ENCODE data around the gene AIG1. TPM values are rescaled to one million over a fixed set of nuclear protein-coding genes. Genes with fewer than 3 reads are reported as not detected.

The AIG1 gene
- total RNA-seq, 1 donor from 2014 or later = 7.2 TPM

DNA sequence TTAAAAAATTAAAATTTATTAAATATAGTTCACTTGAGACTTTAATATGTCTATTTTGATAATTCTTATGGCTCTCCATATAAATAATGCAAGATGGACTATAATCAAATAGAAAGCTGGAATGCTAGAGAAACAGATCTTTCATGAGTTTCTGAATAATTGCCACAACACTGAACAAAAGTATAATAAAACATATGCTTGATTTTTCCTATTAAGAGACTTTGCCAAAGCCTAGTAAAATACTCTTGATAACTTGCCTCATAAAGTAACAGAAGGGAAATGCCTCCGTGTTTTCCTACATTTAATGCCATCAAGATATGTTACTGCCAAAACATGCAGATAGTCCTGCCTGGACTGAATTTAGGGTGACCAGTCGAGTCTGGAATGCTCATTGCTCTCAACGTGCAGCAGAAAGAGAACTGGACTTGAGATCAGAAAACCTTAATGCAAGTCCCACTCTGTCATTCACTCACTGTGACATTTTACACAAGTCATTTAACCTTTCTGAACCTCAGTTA lies 153.2 kb downstream of the AIG1 start:
- ChIA-PET POLR2A (no interaction called here), CTCF (no interaction called here)
- intact Hi-C loops (cut with micrococcal nuclease) = no loop called here
- ATAC-seq (ENCODE audit: low read depth) = no peak
- no peak for DNase-seq
- Mint-ChIP-seq H3K9me3 (peaks cover 2% of the 10 kb centered on the region), H3K36me3 (ENCODE audit: low read depth) (no peaks in the 10 kb centered on the region), H3K27ac (no peak overlapping the region), H3K4me1 (no peaks in the 10 kb centered on the region), H3K4me3 (no peak overlapping the region), H3K27me3 (no peaks in the 10 kb centered on the region)
- TF ChIP-seq, protein P1, sequence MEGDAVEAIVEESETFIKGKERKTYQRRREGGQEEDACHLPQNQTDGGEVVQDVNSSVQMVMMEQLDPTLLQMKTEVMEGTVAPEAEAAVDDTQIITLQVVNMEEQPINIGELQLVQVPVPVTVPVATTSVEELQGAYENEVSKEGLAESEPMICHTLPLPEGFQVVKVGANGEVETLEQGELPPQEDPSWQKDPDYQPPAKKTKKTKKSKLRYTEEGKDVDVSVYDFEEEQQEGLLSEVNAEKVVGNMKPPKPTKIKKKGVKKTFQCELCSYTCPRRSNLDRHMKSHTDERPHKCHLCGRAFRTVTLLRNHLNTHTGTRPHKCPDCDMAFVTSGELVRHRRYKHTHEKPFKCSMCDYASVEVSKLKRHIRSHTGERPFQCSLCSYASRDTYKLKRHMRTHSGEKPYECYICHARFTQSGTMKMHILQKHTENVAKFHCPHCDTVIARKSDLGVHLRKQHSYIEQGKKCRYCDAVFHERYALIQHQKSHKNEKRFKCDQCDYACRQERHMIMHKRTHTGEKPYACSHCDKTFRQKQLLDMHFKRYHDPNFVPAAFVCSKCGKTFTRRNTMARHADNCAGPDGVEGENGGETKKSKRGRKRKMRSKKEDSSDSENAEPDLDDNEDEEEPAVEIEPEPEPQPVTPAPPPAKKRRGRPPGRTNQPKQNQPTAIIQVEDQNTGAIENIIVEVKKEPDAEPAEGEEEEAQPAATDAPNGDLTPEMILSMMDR (IDR thresholded peaks at IDR 0.05) = no peak

DNA sequence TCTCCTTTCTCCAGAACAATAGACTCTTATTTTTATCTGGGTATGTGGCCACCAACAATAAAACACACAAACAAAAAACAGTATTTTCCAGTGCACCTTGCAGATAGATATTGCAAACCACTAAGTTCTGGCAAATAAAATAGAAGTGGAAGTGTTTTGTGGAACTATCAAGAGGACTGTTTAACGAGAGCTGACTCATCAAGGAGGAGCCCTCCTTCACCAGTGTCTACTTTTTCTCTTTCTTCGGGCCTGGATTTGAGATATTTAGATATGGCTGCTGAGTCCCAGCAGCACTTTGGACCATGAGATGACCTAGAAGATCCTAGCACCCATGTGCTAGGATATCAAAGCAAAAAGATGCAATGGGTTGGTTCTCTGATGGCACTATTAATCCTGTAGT lies 154.7 kb downstream of the AIG1 start:
- Mint-ChIP-seq H3K36me3 (ENCODE audit: low read depth) (no peaks in the 10 kb centered on the region), H3K9me3 (no peaks in the 10 kb centered on the region), H3K27ac (no peak overlapping the region), H3K4me3 (no peak overlapping the region), H3K4me1 (no peaks in the 10 kb centered on the region), H3K27me3 (no peaks in the 10 kb centered on the region)
- no peak for ATAC-seq (ENCODE audit: low read depth)
- TF ChIP-seq, protein P1 (IDR thresholded peaks at IDR 0.05) = no peak
- CTCF ChIA-PET = no interaction called here
- intact Hi-C loops (cut with micrococcal nuclease) = no loop called here
- POLR2A ChIA-PET = no interaction called here
- no peak for DNase-seq

DNA sequence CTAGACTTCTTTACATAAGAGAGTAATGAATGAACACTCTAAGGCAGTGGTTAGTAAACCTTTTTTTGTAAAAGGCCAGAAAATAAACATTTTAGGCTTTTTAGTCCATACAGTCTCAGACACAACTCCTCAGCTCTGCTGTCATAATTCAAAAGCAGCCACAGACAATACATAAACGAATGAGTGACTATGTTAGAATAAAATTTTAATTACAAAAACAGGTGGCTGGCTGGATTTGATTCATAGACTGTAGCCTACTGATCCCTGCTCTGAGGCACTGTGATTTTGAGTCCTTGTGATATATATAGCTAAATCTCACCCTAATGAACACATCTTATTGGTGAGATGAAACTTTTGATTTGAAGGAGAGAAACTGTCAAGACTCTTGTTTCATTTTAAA lies 155.1 kb downstream of the AIG1 start:
- H3K4me3 Mint-ChIP-seq = no peak overlapping the region
- ChIA-PET POLR2A (no interaction called here), CTCF (no interaction called here)

DNA sequence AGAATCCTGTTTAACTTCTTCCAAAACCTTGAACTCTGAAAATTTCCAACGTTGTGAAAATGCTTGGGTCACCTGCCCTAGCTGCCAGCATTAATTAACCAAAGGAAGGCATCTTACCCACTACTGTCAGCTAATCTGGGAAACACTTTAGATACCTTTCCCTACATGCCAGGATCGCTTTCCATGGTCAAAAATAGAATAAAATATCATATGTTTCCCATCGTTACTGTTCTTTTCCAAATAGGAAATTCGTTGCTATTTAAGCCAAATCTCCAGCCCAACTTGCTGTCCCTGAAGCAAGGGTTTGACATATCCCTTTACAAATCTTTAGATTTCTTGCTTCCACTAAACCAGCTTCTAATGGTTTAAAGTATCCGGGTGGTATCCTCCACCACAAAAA lies 157.5 kb downstream of the AIG1 start:
- POLR2A ChIA-PET = no interaction called here
- Mint-ChIP-seq H3K4me1 (no peaks in the 10 kb centered on the region), H3K27me3 (no peaks in the 10 kb centered on the region), H3K36me3 (ENCODE audit: low read depth) (no peaks in the 10 kb centered on the region), H3K4me3 (no peak overlapping the region), H3K9me3 (no peaks in the 10 kb centered on the region), H3K27ac (no peak overlapping the region)
- ATAC-seq (ENCODE audit: low read depth) (no peak), DNase-seq (no peak)
- intact Hi-C loops (cut with micrococcal nuclease) = no loop called here
- TF ChIP-seq, protein P1 (IDR thresholded peaks at IDR 0.05) = no peak
- CTCF ChIA-PET = no interaction called here

More for the DNA sequence above, 155.1 kb downstream of the AIG1 start:
- no peaks in the 10 kb centered on the region for H3K27me3 Mint-ChIP-seq
- H3K27ac Mint-ChIP-seq = no peak overlapping the region
- H3K36me3 Mint-ChIP-seq (ENCODE audit: low read depth) = no peaks in the 10 kb centered on the region
- ATAC-seq (ENCODE audit: low read depth) (no peak), DNase-seq (no peak)
- no peaks in the 10 kb centered on the region for H3K9me3 Mint-ChIP-seq
- H3K4me1 Mint-ChIP-seq = no peaks in the 10 kb centered on the region
- TF ChIP-seq, protein P1 (IDR thresholded peaks at IDR 0.05) = no peak
- intact Hi-C loops (cut with micrococcal nuclease) = no loop called here

DNA sequence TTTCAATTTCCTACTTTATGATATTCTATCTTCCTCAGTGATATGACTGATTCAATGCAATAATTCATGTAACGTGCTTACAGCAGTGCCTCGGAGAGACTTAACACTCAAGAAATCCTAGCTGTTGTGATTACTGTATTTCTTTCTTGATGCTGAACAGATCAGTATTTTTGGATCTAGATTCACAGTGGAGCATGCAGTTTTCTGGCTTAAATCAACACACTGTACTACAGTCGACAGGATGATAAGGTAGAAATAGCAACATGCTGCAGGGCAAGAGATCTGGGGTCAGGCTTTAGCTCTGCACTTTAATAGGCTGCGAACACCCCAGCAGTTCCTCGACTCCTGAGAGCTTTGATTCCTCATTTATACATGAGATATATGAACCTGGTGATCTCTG lies 161.0 kb downstream of the AIG1 start:
- no peak overlapping the region for H3K4me3 Mint-ChIP-seq
- TF ChIP-seq, protein P1 (IDR thresholded peaks at IDR 0.05) = no peak
- no peak for ATAC-seq (ENCODE audit: low read depth)
- intact Hi-C loops (cut with micrococcal nuclease) = no loop called here
- no peak overlapping the region for H3K27ac Mint-ChIP-seq
- POLR2A ChIA-PET = no interaction called here
- H3K9me3 Mint-ChIP-seq = no peaks in the 10 kb centered on the region
- no peaks in the 10 kb centered on the region for H3K36me3 Mint-ChIP-seq (ENCODE audit: low read depth)
- no peaks in the 10 kb centered on the region for H3K27me3 Mint-ChIP-seq
- no peaks in the 10 kb centered on the region for H3K4me1 Mint-ChIP-seq
- CTCF ChIA-PET = no interaction called here
- DNase-seq = no peak

Measured in activated B cell treated with CpG ODN at 0.5 μM for 24 hours (primary cell).